HG03196 (cell line): ENCODE results near the gene IMPG2.
"Not testable (repeated sequence)": the region's sequence is repeated elsewhere in the genome, so short reads cannot be mapped to it uniquely, and the experiment has no call there.

ENCODE experiments used
- ATAC-seq: cut with Tn5 transposase; IDR thresholded peaks from one replicate; pipeline ENCODE4 v1.9.1; 2021; ENCODE audit not compliant: unreplicated experiment

IMPG2 gene

DNA sequence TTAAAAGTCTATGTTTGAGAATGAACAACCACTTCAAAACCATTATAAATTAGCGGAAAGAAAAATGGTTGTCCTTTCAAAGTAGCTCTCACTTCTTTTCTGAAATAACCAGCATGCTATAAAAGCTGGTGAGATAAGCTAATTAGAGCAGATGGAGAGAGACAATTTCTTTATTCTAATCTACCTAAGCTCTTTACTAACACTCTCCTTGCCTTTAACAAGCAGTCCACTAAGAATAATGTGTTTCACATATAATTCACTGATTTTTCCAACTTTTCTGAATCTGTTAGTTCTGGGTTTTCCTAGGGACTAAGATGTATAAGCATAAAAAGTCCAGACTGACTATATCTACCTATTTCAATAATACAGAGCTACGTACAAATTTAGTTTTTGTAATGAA lies at the start of gene IMPG2:
Gene IMPG2, minus strand, starts transcription at position 101 of the 400 bp plus-strand sequence. CDS start 203 bp downstream, outside the sequence.
- no peak for ATAC-seq

DNA sequence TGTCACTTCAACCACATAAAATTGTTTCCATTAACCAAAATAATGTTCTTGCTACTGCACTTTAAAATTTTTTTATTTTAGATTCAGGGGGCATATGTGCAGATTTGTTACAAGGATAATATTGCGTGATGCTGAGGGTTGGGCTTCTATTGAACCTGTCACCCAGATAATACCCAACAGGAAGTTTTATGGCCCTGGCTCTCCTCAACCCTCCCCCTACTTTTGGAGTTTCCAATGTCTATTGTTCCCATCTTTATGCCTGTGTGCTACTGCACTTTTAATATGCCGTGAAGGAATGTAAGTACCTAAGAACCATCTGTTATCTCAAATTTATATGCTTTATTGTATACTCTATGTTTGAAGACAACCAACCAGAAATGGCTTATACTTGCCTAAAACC lies 42.0 kb upstream of the IMPG2 start:
- no peak for ATAC-seq

DNA sequence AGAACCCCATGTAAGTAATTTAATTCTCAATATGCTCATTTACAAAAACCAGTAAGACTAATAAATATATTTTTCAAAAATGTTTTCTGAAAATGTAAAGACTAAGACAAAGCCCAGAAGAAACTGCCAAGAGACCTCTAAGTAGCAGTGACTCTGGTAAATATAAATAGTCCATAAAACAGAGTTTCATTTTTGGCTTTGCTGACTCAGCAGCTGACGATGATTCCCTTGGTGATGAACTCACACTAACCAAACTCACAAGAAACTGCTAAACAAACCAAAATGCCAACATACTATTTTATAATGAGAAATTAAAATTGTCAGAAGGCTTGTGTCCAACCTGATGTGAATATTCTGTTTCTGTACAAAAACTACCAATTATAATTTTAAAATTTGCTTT lies 31.5 kb upstream of the IMPG2 start:
- no peak for ATAC-seq

DNA sequence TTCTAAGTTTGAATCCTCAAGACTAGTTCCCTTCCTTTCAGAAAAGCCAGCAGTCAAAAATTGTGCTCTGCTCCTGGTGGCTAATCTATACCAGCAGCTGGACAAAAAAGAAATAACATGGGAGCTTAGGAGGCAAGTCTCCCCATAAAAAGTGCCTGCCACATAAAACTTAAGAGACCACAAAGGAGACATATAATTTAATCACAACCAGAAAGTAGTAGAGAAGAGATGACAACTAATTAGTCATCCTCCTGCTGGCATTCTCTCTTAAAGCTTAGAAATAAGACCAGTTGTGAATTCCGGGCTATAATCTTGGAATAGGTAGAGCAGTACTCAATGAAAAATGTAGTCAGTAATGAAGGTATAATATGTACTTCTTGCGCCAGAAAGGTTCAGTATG lies 20.2 kb upstream of the IMPG2 start:
- ATAC-seq, result no peak

DNA sequence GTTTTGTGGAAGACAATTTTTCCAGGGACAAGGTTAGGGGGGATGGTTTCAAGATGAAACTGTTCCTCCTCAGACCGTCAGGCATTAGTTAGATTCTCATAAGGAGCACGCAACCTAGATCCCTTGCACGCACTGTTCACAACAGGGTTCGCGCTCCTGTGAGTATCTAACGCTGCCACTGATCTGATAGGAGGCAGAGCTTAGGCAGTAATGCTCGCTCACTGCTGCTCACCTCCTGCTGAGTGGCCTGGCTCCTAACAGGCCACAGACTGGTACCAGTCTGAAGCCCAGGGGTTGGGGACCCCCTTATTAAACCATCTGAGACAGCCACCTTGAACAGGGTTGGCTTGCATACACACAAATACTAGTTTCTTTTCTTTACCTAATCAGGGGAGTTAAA lies 13.5 kb upstream of the IMPG2 start:
- no peak for ATAC-seq

DNA sequence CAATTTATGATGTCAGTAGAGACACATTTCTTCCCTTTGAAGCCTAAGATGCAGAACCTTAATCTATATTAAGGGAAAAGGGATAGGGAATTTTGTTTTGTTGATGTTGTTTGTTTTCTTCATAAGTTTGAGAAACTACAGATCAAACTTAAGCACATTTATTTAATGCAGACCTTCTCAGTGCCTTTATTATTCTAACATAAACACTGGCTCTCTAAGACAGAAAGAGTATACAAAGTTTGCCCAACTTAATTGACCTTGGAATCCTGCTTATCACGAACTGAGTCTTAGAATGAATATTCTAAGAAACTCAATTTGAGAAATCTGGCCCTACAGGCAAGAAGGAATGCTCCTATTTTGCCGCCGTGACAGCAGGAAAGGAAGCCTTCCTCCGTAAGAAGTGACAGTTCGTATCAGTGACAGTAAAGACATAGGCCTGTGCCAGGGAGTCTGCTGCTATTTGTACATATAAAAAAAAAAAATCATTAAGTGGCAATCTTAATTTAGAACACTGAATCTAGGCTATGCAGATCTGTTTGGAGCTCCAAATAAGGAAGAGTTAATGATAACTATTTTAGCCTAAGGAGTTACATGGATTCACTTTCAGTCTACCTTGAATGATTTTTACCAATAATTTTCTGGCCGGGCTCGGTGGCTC lies 8.8 kb upstream of the IMPG2 start:
- ATAC-seq, result no peak

DNA sequence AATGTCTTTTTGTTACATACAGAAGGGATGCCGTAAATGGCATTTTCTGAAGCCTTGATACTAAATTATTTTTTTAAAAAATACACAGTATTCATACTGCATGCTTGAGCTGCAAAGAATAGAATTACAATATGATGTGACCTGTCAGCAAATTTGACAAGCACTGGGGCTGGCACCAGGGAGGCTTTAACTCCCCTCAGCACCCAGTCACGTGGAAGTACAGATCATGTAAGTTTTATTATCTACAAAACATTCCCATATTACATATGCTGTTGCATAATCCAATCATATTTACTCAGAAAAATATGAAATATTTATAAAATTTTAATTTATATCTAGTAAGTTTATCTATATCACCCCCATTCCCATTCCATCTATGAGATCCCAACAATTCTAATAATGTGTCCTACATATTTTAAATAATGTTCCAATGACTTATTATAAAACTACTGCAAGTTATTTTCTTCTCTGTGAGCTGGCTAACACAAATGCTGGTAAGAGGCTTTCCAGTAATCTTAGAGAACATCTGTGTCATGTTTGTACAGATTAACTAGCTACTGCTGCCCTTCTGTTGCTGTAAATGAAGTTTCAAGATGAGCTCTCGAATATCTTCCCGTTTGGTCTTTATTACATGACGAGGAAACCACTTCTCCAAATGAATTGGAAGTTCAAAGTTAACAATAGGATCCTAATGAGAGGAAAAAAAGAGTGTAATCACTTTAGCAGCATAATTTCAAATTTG lies 5.2 kb upstream of the IMPG2 start:
- no peak for ATAC-seq

DNA sequence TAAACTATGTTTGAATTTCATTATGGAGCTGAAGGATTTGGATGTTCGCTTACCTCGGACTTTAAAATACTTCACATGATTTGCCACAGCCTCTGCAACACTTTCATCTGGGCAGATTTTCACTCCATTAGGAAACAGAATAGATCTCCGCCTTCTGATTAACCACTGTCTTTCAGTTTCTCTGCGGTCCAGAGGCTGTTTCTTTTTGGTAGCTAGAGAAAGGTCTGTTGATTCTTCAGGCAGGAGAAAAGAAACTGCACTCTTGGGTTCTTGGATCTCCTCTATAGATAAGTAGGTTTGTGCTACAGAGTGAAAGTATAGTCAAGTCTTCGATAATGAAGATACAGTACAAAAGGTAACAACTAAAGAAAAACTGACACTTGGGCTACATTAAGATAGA lies 844 bp downstream of the IMPG2 start:
- no peak for ATAC-seq

DNA sequence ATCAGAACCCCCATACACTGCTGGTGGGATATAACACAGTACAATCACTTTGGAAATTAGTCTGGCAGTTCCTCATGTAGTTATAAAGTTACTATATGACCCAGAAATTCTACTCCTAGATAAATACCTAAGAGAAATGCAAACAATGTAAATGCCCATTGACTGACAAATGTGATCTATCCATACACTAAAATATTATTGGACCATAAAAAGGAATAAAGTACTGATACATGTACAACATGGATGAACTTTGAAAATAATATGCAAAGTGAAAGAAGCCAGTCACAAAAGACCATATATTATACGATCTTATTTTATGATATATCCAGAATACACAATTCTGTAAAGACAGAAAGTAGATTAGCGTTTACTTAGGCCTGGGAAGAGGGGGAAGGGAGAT lies 7.8 kb downstream of the IMPG2 start:
- no peak for ATAC-seq

DNA sequence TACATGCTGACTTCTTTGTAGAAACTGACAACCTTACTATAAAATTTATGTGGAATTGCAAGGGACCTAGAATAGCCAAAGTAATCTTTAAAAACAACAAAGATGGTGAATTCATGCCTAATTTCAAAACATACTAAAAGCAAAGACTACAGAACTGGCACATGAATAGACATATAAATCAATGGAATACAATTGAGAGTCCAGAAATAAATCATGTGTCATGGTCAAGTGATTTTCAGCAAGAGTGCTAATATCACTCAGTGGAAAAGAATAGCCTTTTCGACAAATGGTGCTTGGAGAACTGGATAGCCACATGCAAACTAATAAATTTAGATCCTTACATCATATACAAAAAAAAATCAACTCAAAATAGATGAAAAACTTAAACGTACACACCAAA lies 8.7 kb downstream of the IMPG2 start:
- ATAC-seq, result no peak

DNA sequence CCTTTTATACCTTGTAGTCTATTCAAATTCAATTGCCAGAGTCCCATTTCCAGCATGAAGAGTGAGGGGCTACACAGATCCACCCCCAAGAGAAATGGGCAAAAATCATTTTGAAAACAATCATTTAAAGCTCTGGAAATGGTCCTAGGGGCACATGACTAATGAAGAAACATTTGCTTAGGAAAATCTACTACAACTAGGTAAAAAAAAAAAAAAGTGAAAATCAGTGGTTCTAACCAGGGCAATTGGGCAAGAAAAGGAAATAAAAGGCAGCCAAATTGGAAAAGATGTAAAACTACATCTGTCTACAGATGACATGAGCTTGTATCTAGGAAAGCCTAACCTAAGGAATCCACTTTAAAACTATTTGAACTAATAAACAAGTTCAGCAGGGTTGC lies 9.4 kb downstream of the IMPG2 start:
- no peak for ATAC-seq

DNA sequence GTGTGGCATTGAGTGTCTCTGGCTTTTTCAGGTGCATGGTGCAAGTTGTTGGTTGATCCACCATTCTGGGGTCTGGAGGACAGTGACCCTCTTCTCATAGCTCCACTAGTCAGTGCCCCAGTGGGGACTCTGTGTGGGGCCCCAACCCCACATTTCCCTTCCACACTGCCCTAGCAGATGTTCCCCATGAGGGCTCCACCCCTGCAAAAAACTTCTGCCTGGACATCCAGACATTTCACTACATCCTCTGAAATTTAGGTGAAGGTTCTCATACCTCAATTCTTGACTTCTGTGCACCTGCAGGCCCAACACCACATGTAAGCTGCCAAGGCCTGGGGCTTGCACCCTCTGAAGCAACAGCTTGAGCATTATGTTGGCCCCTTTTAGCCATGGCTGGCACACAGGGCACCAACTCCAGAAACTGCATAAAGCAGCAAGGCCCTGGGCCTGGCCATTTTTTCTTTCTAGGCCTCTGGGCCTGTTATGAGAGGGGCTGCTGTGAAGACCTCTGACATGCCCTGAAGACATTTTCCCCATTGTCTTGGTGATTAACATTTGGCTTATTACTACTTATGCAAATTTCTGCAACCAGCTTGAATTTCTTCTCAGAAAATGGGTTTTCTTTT lies 12.1 kb downstream of the IMPG2 start:
- ATAC-seq, result not testable (repeated sequence)

DNA sequence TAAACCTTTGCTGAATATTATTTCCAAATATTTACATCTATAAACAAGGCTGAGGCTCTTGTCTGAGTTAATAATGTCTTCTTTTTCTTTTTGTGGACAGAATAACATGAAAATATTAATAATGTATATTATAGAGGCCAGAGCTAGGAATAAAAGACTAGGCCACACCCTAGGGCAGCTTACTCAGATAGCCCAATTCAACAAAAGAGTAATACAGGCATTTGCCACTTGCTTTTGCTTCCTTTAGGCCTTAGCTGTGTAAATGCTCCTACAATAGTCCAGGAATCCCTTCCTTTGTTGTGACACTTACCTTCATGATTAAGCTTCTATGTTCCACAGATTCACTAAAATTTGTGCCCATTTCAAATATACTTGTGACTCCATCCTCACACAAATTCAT lies 16.5 kb downstream of the IMPG2 start:
- no peak for ATAC-seq

DNA sequence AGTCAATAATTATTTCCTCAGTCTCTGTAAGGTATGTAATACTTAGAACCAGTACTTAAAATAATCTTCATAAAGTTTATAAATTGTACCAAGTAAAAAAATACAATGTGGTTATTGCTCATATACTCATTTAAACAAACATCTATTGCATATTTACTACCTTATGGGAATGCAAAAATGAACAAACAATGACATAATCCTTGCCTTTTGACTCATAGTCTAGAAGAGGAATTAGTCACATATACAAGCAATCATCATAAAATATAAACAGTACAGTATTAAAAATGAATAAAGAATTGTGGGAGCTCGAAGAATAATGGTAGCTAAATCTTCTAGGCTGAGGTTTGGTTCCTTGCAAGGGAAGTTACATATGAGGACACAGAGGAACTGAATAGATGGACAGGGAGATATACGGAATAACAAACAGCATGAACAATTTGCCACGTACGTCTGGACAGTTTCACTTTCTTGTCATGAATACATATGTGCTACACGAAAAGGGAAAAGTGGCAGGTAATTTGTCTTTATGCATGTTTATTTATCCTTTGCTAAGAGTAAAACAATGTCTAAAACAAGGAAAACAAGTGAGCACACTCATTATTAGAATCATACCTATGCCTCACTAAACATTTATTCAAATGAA lies 17.2 kb downstream of the IMPG2 start:
- ATAC-seq, result no peak

DNA sequence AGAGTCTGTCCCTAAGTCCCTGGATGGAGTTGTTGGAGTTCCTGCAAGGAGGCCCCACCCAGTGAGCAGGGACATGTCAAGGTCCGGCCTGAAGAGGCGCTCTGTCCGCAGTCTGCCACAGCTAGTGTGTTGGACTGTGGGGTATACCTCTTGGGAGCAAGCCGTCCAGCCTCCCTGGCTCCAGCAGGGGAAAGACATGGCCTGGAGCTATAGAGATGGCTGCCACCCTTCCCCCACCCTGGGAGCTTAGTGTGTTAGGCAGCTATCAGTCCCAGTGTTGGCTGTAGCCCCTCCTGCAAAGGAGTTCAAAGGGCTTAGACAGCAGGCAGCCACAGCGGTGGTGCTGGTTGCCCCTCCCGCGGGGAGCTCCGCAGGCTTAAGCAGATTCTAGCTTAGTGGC lies 20.3 kb downstream of the IMPG2 start:
- ATAC-seq, result no peak

DNA sequence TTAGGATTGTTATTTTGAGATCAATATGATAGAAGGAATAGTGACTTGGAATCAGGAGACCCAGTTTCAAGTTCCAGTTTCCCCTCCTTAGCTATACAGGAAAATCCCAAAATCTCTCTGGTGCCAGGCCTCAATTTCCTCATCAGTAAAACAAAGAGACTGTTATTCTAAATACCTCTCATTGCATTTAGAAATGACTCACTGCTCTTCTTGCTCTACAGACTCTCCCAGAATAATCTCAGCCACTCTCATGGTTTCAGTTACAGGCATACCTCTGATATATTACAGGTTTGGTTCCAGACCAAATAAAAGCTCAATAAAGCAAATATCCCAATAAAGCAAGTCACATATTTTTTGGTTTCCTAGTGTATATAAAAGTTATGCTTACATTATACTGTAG lies 28.3 kb downstream of the IMPG2 start:
- ATAC-seq, result no peak

DNA sequence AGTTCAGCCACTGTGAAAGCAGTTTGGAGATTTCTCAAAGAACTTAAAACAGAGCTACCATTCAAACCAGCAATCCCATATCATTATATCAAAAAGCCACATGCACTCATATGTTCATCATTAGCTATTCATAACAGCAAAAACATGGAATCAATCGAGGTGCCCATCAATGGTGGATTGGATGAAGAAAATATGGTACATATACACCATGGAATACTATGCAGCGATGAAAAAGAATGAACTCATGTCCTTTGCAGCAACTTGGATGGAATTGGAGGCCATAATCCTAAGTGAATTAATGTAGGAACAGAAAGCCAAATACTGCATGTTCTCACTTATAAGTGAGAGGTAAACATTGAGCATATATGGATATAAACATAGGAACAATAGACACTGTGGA lies 32.1 kb downstream of the IMPG2 start:
- ATAC-seq, result no peak

DNA sequence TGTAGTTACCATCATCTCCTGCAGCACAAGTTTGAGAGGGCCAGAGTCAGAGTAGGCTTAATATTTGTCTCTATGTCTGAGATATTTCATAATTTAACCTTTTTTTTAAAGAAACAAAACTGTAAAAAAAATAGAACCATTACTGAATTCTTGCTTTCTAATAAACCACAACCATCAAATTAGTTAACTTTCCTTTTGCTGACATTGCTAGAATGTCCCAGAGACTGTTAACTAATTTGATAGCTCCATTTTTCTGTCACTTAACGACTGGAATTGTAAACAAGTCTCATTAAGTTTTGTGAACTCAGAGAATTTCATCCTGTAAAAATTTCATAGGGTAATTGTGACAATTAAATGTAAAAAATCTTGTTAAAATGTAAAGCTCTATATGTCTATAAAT lies 35.6 kb downstream of the IMPG2 start:
- ATAC-seq, result no peak

DNA sequence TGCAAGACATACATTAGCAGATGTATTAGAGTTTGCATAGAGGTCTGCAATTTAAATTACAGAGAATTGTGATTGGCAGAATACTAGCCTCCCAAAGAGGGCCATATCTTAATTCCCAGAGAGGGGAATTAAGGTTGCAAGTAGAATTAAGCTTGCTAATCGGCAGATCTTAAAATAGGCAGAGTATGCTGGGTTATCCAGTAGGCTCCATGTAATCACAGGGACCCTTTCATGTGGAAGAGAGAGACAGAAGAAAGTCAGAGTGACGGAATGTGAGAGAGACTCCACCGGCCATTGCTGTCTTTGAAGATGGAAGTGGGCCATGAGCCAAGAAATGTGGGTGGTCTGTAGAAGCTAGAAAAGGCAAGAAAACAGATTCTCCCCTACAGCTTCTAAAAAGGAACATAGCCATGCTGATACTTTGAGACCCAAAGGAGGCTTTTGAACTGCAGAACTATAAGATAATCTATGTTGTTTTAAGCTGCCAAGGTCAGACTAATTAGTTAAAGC lies 38.8 kb downstream of the IMPG2 start:
- no peak for ATAC-seq

DNA sequence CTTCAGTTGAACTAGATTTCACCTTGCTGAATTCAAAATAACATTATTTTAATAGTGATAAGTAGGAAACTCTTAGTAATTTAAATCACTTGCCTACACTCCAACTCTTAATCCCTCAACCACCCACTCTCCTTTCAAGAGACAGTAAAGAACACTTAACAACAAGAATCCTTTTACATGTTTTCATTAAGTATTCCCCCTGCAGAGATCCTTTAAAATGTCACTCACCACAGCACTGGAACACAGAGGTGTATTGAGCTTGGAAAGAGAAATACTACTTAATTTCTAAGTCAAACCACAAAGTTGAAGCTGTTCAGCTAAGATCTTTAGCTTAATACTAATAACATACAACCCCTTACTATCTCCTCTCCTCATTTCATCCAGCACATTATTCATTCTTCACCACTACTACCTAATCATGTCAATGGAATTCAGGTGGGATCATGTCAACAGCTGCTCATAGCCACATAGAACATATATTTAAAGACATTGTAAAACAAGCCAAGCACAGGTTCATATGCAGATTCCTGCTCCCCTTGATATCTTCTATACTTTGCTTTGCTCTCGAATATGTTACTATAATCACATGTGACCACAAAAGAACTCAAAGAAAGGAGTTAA lies 40.5 kb downstream of the IMPG2 start:
- no peak for ATAC-seq

DNA sequence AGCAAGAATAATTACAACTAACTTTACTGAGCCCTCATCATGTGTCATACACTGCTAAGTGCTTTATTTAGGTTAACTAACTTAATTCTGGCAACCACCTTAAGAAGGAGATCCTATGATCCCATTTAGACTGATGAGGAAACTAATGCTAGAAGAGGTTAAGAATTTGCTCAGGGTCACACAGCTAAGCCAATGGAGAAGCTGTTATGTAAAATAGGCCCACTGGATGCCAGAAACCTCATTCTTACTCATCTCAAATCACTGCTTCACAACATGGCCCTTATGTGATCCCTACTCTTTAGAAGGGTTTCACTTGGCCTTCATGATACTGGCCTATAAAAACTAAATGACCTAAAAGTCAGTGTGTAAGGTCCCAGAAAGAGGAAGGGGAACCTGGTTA lies 41.2 kb downstream of the IMPG2 start:
- no peak for ATAC-seq
